Bronchial epithelial cell (primary cell): ENCODE results near the gene LRRC8E. TPM values are rescaled to one million over a fixed set of nuclear protein-coding genes. Genes with fewer than 3 reads are reported as not detected.

ENCODE experiments used
- DNase-seq: peaks from one replicate; pipeline ENCODE4 v3.0.0-alpha.2; 2010; ENCODE audit warnings: low read depth
- FAIRE-seq: peaks from 2 replicates; lab custom pipeline; 2011; peaks lifted over from hg19 to GRCh38; lab: Jason Lieb, UNC
- H3K27me3 ChIP-seq: 2 replicates; pipeline ENCODE4 v1.5.1; 2011; ENCODE audit warnings: low read length; ENCODE audit not compliant: control insufficient read depth, insufficient read depth
- H3K36me3 ChIP-seq: 2 replicates; pipeline ENCODE4 v1.5.1; 2011; ENCODE audit warnings: low read length; ENCODE audit not compliant: control insufficient read depth, insufficient read depth
- H3K4me3 ChIP-seq: 2 replicates; pipeline ENCODE4 v1.5.1; 2011; ENCODE audit warnings: mild to moderate bottlenecking, low read depth, low read length, control low read depth
- total RNA-seq: library from RNA; depleted of rRNA; stranded (reverse); fragments of >200 nt; gene quantifications from 2 replicates; pipeline ENCODE4 v1.2.1, GENCODE V29; 2014
- TF ChIP-seq, protein P1 (sequence below): IDR thresholded peaks from 2 replicates; pipeline ENCODE4 v1.5.1; 2011; ENCODE audit warnings: mild to moderate bottlenecking, moderate library complexity, low read length, control low read depth, inconsistent platforms; ENCODE audit not compliant: insufficient read depth, severe bottlenecking

Gene LRRC8E
- total RNA-seq, 1 donor from 2014 or later: 7.6 TPM

DNA sequence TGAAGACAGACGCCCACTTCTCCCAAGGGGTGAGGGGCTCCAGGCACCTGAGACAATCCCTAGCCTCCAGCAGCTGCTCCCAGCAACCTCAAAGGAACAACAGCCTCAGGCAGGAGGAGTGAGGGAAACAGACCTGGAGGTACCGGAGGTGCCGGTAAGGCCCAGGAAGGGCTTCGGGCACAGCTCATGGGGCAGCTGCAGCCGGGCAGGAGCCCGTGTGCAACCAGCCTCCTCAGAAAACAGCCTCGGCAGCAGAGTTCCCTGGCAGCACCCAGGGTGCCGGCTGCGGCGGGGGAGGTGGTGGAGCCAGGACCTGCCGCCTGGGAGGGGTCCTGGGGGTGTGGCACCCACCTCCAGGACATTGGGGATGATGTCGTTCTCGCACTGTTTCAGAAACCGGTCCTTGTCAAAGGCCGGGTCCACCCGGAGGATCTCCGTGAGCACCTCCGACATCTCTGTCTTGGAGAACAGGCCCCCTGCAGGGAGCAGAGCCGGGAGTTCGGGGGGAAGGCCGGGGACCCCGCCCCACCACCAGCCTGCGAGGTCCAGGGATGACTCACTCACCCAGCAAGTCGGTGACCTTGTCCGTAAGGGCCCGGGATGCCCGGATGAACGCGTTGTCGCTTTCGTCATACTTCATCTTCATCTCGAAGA lies 44.1 kb downstream of the LRRC8E start:
- Histone ChIP-seq H3K27me3 (no peaks in the 10 kb centered on the region), H3K36me3 (peaks cover 31% of the 10 kb centered on the region), H3K4me3 (no peak overlapping the region)
- TF ChIP-seq, protein P1, sequence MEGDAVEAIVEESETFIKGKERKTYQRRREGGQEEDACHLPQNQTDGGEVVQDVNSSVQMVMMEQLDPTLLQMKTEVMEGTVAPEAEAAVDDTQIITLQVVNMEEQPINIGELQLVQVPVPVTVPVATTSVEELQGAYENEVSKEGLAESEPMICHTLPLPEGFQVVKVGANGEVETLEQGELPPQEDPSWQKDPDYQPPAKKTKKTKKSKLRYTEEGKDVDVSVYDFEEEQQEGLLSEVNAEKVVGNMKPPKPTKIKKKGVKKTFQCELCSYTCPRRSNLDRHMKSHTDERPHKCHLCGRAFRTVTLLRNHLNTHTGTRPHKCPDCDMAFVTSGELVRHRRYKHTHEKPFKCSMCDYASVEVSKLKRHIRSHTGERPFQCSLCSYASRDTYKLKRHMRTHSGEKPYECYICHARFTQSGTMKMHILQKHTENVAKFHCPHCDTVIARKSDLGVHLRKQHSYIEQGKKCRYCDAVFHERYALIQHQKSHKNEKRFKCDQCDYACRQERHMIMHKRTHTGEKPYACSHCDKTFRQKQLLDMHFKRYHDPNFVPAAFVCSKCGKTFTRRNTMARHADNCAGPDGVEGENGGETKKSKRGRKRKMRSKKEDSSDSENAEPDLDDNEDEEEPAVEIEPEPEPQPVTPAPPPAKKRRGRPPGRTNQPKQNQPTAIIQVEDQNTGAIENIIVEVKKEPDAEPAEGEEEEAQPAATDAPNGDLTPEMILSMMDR: no peak
- FAIRE-seq: no peak
- DNase-seq: no peak

DNA sequence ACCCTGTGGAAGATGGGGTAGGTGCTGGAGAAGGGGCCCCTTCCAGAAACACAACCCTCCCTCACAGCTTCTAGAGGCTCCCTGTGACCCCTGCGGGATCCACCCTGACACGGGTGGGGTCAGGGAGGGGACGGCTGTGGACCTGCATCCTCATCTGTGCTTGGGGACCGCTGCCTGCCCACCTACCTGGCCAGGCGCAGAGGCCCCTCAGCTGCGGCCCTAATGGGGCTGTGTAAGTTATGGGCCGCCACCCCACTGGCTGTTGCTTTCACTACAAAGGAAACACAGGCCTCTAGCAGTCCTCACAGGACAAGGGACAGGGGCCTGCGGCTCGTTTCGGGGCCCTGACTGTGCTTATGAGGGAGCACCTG lies 44.6 kb downstream of the LRRC8E start:
- FAIRE-seq: no peak
- TF ChIP-seq, protein P1: no peak
- peaks cover 31% of the 10 kb centered on the region for H3K36me3 ChIP-seq
- DNase-seq: no peak
- H3K27me3 ChIP-seq: no peaks in the 10 kb centered on the region
- no peak overlapping the region for H3K4me3 ChIP-seq

DNA sequence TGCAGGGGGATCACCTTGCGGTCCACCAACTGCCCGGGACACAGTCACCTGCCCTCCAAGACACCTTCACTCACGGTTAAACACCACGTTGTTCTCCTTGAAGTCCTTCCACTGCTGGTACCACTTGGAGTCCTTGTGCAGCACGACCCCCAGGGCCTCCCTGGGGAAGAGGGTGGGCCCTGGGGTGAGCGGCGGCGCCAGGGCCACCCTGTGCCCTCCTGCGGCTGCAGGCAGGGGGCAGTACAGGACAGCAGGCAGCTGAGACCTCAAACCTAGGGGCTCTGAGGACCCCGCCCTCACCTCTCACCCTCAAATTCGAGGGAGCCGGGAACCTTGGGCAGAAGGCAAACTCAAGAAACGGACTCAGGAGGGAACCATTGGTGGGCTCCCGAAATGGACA lies 45.1 kb downstream of the LRRC8E start:
- TF ChIP-seq, protein P1: peak; percentile 31
- DNase-seq (no peak), FAIRE-seq (no peak)
- Histone ChIP-seq H3K27me3 (no peaks in the 10 kb centered on the region), H3K36me3 (peaks cover 31% of the 10 kb centered on the region), H3K4me3 (no peak overlapping the region)

DNA sequence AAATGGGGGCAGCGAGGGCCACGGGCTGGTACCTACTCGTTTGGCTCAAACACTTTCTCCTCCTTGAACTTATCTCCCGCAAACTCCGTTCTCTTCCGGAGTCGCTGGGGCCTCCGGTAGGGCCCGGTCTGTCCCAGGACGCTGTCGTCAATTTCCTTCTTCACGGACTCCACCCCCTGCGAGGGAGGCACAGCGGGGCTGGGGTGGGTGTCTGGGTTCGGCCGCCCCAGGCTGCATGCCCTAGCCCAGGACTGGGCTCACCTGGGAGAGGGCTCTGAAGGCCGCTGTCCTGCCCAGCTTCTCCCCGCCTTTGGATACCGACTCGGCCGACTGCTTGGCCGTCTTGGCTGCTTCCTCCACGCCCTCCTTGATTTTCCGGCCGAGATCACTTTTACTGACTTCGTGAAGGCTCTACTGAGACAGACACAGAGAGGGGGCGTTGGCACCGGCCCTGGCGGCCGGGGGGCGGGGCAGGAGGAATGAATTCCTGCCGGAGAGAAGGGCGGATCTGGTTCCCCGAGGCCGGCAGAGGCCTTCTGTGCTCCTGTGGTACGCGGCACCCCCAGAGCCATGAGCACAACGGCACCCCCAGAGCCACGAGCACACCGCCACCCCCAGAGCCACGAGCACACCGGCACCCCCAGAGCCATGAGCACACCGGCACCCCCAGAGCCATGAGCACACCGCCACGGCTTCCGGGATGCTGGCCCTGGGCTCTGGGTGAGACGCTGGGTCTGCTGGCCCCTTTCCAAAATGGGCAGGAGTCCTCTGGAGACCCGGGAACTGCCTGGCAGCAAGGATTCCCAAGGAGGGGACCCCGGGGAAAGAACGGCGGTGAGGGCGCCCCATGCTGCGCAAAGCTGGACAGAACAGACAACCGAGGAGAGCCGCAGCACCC lies 45.8 kb downstream of the LRRC8E start:
- H3K27me3 ChIP-seq: no peaks in the 10 kb centered on the region
- H3K36me3 ChIP-seq: peaks cover 33% of the 10 kb centered on the region
- DNase-seq (no peak), FAIRE-seq (no peak)
- no peak overlapping the region for H3K4me3 ChIP-seq
- TF ChIP-seq, protein P1: no peak

DNA sequence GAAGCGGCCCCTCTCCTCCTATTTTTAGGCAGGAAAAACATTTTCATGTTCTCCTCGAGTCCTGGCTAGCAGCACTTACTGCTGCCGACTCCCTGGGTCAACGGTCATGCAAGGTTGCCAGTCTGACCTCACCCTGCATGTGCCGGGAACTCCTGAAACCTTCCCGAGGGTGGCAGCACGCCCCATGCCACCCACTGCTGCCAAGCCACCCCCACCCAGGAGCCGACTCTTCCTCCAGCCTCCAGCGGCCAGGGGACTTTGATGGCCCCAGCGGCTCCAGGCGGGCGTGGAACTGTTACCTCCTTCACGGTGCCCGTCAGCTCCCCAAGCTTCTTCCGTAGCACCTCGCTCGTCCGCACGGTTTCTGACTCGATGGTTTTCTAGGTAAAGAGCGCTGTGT lies 46.5 kb downstream of the LRRC8E start:
- Histone ChIP-seq H3K36me3 (peaks cover 33% of the 10 kb centered on the region), H3K4me3 (no peak overlapping the region), H3K27me3 (no peaks in the 10 kb centered on the region)
- DNase-seq (no peak), FAIRE-seq (no peak)
- TF ChIP-seq, protein P1: no peak
